Fibroblast of skin of back (primary cell): ENCODE results near the gene SHLD1.

ENCODE experiments used
- DNase-seq: peaks from one replicate; pipeline ENCODE4 v3.0.0-alpha.2; 2013

The SHLD1 gene

GRCh38 chr20:5855939-5856338 lies 105.7 kb downstream of the SHLD1 start:
- DNase-seq = no peak

- peak; percentile 40 for DNase-seq
These were observed 109.4 kb downstream of the SHLD1 start for GRCh38 chr20:5859608-5860007.

GRCh38 chr20:5862703-5863039 lies 112.5 kb downstream of the SHLD1 start:
- no peak for DNase-seq

- peak; percentile 73 for DNase-seq
These were observed 113.0 kb downstream of the SHLD1 start for GRCh38 chr20:5863040-5863833.

GRCh38 chr20:5864428-5864827 lies 114.2 kb downstream of the SHLD1 start:
- DNase-seq = no peak

- DNase-seq = peak; percentile 56
These were observed 114.8 kb downstream of the SHLD1 start for GRCh38 chr20:5864873-5865587.

GRCh38 chr20:5865604-5866003 lies 115.4 kb downstream of the SHLD1 start:
- no peak for DNase-seq

GRCh38 chr20:5870568-5870981 lies 120.4 kb downstream of the SHLD1 start:
- DNase-seq = no peak

- no peak for DNase-seq
These were observed 121.5 kb downstream of the SHLD1 start for GRCh38 chr20:5871459-5872410.

GRCh38 chr20:5877128-5877527 lies 126.9 kb downstream of the SHLD1 start:
- DNase-seq = no peak

GRCh38 chr20:5880326-5880725 lies 130.1 kb downstream of the SHLD1 start:
- no peak for DNase-seq

GRCh38 chr20:5881703-5882102 lies 131.5 kb downstream of the SHLD1 start:
- no peak for DNase-seq

GRCh38 chr20:5882166-5882565 lies 132.0 kb downstream of the SHLD1 start:
- no peak for DNase-seq

GRCh38 chr20:5884465-5885335 lies 134.5 kb downstream of the SHLD1 start:
- no peak for DNase-seq

- DNase-seq = no peak
These were observed 135.7 kb downstream of the SHLD1 start for GRCh38 chr20:5885866-5886265.

- no peak for DNase-seq
These were observed 136.6 kb downstream of the SHLD1 start for GRCh38 chr20:5886788-5887187.

GRCh38 chr20:5887386-5887785 lies 137.2 kb downstream of the SHLD1 start:
- DNase-seq = no peak

GRCh38 chr20:5888041-5888440 lies 137.8 kb downstream of the SHLD1 start:
- DNase-seq = no peak

- no peak for DNase-seq
These were observed 140.7 kb downstream of the SHLD1 start for GRCh38 chr20:5890773-5891441.

- no peak for DNase-seq
These were observed 142.9 kb downstream of the SHLD1 start for GRCh38 chr20:5893052-5893451.

GRCh38 chr20:5893621-5894020 lies 143.4 kb downstream of the SHLD1 start:
- no peak for DNase-seq
